B cell (primary cell): ENCODE results near the gene AGL.

Experiments
- CTCF ChIP-seq: fragments of 200-600 bp; IDR thresholded peaks from one replicate; pipeline ENCODE4 v1.8.0; 2022; ENCODE audit warnings: antibody characterized with exemption, mild to moderate bottlenecking
- EZH2 ChIP-seq: IDR thresholded peaks from 2 replicates; pipeline ENCODE4 v1.6.1; 2012; ENCODE audit warnings: borderline replicate concordance, low read depth, mild to moderate bottlenecking, moderate library complexity, low read length; ENCODE audit not compliant: insufficient read depth, poor library complexity, severe bottlenecking

- TF ChIP-seq CTCF (no peak), EZH2 (no peak)
Measured at GRCh38 chr1:99964806-99965205, 114.6 kb downstream of the AGL start.
